Activated CD8-positive, alpha-beta memory T cell treated with anti-CD3 and anti-CD28 coated beads, Interleukin-2, amount 50 U/mL, for 1 hour (primary cell): ENCODE measurements around the gene MRAP.

Experiments
- DNase-seq: peaks from one replicate; pipeline ENCODE4 v3.0.0-alpha.2; 2020; ENCODE audit errors: extremely low read depth

Gene MRAP

DNA sequence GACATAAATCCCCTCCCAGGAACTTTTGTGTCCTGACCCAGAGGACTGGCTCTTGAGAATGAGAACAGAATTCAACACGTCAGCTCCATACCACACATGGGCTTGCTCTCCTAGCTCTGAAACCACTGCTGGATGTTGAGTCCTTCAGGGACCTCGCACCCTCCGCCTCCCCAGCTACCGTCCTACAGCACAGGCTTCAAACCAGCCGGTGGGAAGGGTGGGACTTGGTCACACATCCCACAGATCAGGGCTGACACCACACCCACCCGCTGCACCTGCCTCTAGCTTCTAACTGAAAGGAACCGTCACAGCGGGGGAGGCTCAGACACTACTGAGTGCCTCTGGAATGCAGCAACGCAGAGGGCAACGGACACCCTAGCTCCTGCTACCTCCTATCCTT lies 24.0 kb downstream of the MRAP start:
- no peak for DNase-seq

- DNase-seq = no peak
Observed at GRCh38 chr21:32325706-32326105, 27.1 kb downstream of the MRAP start.

GRCh38 chr21:32328595-32328994 lies 29.9 kb downstream of the MRAP start:
- DNase-seq = no peak

GRCh38 chr21:32329331-32329730 lies 30.7 kb downstream of the MRAP start:
- no peak for DNase-seq

GRCh38 chr21:32329776-32330175 lies 31.1 kb downstream of the MRAP start:
- no peak for DNase-seq

DNA sequence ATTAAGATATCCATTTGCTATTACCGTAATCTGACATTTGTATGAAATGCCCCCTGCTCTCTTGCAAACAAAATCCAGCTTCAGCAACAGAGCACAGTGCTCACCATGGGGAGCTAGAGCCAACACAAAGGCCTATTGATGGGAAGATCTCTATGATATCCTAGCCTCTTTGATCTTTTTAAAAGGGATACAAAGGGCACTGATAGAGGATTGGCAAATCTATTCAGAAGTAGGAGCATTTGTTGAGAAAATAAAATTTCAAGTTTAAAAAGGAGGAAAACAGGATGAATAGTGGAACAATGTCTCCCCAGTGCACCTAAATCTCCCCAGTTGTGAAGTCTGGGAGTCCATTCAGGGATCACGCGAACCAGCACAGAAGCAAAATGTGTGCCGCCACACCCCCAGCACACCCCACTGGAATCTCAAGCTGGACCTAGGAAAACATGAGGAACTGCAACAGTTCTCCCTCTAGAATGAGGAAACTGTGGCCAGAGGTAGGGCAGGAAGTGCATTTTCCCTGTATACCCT lies 32.2 kb downstream of the MRAP start:
- no peak for DNase-seq

DNA sequence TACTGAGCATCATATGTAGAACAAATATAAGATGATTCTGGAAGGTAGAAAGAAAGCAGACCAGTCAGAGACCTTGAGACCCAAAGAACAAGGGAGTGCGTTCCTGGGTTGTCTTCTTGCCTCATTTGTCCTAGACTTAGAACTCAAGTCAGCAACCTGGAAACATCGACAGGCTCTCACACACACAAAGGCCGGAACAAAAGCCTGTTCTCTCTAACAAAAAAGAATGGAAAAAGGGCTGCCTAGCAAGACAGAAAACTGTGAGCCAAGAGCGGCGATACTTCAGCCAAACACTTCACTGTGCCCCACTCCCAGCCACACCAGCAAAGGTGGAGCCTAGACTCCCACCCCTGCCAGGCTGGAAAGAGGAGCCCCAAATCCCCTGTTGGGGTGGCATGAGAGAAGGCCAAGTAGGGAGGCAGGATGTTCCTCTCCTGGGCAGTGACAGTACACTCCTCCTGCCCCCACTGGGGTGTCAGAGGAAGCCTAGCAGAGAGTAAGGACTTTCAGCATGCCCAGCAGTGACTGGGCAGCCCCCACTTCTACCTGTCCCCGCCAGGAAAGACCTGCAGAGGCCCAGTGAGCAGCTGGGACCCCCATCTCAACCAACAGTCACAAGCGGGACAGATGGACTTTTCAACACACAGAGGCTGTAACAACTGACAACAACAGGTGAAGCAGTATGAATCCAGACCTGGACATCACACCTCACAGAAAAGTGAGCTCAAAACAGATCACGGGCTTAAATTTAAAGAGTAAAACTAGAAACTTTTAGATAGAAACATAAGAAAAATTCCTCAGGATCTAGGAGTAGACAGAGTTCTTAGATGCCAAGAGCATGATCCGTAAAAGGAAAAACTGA lies 33.0 kb downstream of the MRAP start:
- no peak for DNase-seq

- no peak for DNase-seq
Observed at GRCh38 chr21:32332463-32332951, 33.9 kb downstream of the MRAP start.

DNA sequence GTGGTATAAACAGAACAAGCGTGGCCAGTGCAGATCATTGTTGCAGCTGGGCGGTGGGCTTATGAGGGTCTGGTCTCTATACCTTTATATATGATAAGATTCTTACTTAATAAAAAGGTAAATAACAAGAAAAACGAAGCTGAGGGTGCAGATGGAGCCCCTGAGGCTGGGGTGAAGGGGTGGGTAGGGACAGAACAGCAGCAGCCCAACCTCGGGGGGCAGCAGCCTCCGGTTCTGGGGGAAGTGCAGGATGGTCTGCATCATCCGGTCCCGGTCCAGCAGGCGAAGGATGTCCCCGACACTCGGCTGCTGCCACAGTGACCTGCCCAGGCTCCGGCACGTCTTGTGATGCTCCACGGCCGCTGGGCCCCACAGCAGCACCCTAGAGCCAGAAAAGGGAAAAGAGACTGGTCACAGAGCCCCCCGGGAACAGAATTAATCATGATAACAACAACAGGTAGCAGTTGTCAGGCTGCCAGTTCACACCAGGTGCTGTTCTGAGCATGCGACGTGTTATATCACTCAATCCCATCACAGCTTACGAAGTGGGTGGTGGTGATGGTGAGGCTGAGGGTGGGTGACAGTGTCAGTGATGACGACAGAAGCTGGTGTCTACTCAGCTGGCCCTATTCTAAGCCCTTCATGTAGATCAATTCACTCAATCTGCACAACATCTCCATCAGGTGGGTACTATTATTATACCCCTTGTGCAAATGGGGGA lies 35.5 kb downstream of the MRAP start:
- no peak for DNase-seq

DNA sequence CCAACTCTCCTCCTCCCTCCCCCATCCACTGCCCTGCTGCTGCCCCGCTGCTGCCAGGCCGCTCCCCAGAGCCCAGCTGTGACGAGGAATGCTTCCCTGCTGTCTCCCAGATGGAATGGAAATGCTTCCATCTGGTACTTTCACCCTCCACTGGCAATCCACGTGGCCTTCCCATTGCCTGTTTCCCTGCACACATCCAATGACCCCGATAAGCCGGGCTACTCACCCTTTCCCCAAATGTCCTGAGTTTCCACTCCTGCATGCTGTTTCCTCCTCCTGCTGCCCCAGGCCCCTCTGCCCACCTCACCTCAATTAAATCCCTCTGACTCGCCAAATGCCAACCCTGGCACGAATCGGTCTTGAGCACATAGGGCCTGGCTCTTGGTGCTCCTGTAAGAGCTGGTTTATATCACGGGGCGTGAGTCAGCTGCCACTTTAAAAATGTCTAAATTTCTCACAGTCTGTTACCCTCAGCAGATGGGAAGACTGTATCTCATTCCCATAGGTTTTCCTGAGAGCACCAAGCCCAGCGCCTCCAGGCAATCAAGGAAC lies 36.4 kb downstream of the MRAP start:
- no peak for DNase-seq

DNA sequence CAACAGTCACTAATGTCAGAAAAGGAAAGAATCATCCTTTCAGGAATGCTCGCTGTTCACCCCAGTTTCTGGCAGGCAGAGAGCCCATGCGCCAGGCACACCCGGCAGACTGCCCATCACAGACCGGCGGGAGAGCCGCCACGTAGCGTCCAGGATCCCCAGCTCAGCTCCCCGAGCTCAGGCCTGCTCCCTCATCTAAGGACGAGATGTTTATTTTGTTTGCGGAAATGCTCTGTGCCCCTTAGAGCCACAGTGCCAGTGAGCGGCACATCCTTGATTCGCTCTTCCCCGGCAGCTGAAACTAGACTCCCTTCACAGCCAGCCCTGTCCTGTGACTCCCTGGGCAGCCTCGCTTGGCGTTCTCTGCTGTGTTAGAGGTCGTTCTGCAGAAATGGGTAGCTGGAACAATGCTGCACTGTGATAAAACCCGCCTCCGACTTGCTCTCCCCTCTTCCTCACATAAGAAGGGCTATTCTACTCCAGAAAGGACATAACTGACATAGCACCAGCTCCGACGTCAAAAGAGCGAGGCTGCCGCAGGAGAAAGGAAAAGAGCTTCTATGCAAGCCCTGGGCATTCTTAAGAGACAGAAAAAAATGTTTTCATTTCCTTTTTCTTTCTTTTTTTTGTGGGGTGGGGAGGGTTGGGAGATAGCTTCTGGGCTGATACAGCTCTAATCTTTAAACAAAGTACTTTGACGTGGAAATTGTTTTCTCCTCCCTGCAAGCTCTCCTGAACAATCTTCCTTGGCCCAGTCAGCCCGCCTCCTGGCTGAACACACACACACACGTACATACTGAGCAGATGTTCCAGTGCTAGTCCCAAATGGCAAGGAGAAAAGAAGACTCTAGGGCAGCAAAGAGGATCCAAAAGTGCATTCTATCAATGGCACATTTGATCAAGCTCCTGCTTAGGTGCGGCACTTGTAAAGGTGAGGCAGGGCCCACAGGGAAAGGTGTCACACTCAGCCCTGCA lies 37.2 kb downstream of the MRAP start:
- no peak for DNase-seq

GRCh38 chr21:32336711-32337110 lies 38.1 kb downstream of the MRAP start:
- DNase-seq = no peak

DNA sequence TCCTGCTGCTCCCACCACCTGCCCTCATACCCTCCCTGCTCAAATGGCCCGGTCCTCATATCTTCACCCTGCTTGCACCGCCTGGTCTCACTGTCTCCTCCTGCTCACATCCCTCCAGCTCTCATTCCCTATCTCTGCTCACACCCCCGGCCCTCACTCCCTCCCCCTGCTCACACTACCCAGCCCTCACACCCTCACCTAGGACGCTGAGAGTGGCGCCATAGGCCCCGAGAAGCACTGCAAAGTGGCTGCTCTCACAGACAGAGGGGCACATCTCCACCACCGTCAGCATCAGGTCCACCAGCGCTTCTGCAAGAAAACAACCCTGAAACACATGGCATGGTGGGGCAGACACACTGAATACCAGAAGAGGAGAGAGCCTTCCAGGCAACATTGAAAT lies 38.6 kb downstream of the MRAP start:
- no peak for DNase-seq

DNA sequence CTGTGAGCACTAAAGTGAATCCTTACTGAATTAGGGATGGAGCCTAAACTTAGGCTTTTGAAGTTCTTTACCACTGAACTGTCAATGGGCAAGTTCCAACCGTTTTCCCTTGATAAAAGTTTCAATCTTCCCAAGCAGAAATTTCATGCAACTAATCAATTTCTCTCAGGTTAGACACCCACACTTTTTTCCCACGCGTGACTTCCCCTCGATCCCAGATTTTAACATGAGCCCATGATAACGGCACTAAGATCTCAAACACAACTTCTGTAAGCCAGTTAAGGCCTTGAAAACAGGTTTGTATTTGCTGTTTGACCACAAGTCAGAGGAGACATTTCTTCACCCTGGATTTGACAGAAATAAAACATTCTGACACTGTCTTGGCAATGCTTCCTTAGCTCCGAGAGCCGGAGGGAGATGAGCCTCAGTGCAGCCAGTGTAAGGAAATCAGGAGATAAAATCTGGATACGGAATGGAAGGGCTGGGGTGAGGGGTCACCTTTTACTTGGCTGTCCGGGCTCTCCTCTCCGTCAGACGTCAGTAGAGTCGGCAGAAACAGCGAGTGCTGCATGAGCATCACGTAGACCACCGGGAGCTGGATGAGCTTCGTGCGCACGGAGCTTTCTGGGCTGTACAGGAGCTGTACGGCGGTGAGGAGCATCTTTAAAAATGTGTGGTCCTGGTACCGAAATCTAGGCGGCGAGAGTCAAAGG lies 39.7 kb downstream of the MRAP start:
- no peak for DNase-seq

DNA sequence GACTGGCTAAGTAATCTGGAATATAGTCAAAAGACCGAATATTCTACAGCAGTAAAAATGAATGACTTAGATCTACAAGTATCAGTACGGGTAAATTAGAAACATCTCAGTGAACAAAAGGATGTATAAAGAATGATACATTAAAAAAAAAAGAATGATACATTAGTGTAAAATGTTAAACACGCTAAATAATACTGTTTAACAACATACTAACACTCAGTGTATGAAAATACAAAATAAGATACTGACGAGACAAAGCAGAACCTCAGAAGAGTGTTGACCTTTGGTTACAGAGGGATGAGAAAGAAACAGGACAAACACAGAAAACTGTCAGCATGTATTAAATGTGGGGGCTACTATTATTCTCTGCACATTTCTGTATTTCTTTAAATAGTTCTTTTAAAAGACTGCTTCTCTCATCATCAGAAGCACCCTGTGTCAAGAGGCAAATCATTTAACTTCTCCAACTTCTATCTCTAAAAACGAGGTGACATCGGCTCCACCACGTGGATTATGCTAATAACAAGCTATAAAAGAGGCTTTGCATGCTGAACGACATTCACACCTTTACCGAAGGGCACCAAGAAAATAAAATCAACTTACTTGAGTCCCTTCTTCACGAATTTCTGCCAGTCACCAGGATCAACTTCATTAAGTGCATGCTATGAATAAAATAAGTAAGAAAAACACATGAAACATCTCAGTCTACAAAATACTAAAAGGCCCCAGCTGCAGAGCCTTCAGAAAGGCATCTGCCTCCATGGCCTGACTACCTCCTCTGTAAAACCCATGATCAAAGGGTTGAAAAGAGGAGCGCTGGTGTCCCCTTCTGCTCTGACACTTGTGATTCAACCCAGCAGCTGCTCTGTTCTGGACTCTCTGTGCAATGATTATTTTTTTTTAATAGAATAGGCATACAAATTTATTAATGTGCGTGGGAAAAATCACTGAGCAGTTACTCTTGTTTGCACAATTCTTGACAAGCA lies 42.5 kb downstream of the MRAP start:
- DNase-seq = no peak

- no peak for DNase-seq
Observed at GRCh38 chr21:32346951-32347350, 48.3 kb downstream of the MRAP start.

DNA sequence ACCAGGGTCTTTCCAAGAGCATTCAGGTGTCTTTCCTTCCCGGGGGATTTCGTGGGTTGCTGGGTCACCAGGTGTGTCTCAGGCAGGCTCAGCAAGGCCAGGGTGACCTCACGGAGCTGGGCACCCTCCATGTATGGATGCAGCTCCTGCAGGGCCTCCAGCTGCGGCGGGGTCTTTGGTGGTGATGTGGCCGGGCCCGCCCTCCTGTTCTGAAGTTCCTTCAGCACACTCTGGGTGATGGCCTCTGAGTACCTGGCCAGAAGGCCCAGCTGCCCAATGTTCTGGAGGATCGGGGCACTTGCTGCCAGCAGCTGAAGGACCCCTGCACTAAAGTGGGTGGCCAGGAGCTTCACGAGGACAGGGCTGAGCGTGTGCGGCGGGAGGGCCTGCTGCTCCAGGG lies 48.7 kb downstream of the MRAP start:
- no peak for DNase-seq

DNA sequence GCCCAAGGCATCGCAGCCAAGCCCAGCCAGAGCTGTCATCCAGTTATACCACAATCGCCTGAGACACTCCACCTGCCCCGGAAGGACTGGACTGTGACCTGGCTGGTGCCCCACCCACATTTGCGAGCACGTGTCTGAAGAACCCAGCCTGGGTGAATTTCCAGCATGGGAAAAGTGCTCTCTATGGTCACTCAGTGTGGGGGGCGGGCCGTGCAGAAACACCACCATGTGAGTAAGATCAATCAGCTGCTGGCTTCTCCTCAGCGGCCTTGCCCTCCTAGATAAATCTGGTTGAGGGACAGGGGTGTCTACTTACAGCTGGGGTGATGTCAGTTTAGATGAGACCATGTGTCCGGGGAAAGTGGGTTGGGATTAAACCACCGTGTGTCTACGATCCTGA lies 49.3 kb downstream of the MRAP start:
- DNase-seq = no peak

DNA sequence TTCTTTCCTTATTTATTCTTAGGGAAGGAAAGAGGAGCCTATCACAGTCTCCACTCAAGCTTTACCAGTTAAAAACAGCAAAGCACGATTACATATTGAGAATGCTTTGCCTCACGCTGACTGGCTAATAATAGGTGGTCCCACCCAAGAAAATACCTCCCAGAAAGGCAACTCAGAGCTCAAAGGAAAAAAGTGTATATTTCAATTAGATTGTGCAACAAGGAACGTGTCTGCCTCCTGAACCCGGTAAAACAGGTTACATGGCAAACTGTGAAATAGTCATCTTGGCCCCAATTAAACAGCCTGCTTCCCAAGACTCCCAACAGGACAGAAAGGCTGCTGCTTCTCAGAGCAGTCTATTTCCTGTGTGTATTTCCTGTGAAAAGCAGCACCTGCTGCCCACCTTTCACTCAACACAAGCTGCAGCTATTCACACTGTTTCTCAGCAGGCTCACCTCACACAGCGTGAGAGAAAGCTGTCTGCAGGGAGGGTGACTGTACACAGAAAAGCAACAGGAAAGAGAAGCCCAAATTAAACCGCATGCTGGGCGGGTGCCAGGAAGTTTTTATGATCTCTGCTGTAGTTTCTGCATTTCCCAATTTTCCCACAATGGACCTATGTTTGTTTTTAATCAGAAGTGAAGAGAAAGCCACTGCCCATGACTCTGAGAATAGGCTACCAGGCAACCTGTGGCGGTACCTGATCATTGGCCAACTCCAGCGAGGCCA lies 50.1 kb downstream of the MRAP start:
- DNase-seq = no peak
